MM.1S (cell line): ENCODE results near the gene VAV3.

Source experiments
- EZH2 ChIP-seq: fragments of 300-600 bp; sonication (generic); optimal IDR thresholded peaks from 2 replicates; pipeline ENCODE3; 2017; ENCODE audit warnings: low read depth, mild to moderate bottlenecking, antibody characterized with exemption, low read length, mixed read lengths
- TF ChIP-seq, protein P1 (sequence below): fragments of 300-600 bp; sonication (generic); IDR thresholded peaks from 2 replicates; pipeline ENCODE4 v1.5.1; 2016; ENCODE audit warnings: antibody characterized with exemption, low read length, mixed read lengths

DNA sequence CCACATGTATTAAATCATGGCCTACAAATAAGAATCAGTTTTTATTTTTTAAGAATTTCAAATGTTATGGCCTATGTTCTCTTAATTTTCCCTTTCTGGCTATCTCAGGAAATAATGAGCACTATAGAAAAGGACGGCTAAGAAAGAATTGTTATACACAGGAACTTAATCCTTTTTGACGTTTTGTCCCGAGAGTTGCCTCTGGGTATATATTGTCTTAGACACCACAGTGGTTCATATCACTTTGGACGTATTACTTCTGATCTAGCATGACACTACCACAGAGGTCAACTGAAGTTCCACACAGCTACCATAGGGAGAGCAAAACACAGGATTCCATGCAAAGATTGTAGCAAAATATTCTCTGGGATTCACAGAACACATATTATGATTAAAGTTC, 307.6 kb downstream of the VAV3 start:
- no peak for TF ChIP-seq EZH2
- TF ChIP-seq, protein P1, sequence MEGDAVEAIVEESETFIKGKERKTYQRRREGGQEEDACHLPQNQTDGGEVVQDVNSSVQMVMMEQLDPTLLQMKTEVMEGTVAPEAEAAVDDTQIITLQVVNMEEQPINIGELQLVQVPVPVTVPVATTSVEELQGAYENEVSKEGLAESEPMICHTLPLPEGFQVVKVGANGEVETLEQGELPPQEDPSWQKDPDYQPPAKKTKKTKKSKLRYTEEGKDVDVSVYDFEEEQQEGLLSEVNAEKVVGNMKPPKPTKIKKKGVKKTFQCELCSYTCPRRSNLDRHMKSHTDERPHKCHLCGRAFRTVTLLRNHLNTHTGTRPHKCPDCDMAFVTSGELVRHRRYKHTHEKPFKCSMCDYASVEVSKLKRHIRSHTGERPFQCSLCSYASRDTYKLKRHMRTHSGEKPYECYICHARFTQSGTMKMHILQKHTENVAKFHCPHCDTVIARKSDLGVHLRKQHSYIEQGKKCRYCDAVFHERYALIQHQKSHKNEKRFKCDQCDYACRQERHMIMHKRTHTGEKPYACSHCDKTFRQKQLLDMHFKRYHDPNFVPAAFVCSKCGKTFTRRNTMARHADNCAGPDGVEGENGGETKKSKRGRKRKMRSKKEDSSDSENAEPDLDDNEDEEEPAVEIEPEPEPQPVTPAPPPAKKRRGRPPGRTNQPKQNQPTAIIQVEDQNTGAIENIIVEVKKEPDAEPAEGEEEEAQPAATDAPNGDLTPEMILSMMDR = no peak
